GM21737 (cell line): ENCODE measurements around the gene PACSIN1.

Source experiments
- ATAC-seq: cut with Tn5 transposase; IDR thresholded peaks from one replicate; pipeline ENCODE4 v1.9.1; 2021; ENCODE audit warnings: mild to moderate bottlenecking, moderate library complexity; ENCODE audit not compliant: unreplicated experiment

PACSIN1 gene

GRCh38 chr6:34543421-34543820 lies 77.5 kb downstream of the PACSIN1 start:
- no peak for ATAC-seq

DNA sequence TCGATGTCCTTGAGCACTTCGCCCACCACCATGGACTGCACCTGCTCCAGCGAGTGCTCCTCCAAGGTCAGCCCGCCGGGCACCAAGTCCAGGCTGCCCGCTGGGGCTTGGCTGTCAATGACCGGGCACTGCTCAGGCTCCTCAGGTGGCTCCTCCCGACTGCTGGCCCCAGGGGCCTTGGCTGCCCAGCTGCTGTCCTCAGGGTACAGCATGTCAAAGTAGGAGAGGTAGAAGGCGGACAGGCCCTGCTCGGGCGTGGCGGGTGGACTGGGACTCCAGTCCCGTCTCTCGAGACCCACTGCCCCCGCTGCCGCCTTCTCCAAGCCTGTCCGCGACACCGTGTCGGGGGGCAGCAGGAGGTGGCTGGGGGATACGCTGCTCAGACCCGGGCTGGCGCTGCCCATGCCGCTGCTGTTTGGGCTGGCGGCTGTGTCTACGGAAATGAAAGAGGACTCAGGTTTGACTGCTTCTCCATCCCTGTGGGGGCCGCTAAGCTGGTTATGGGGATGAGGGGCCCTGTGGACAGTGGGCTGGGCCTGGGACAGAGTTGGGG lies 78.3 kb downstream of the PACSIN1 start:
- no peak for ATAC-seq

DNA sequence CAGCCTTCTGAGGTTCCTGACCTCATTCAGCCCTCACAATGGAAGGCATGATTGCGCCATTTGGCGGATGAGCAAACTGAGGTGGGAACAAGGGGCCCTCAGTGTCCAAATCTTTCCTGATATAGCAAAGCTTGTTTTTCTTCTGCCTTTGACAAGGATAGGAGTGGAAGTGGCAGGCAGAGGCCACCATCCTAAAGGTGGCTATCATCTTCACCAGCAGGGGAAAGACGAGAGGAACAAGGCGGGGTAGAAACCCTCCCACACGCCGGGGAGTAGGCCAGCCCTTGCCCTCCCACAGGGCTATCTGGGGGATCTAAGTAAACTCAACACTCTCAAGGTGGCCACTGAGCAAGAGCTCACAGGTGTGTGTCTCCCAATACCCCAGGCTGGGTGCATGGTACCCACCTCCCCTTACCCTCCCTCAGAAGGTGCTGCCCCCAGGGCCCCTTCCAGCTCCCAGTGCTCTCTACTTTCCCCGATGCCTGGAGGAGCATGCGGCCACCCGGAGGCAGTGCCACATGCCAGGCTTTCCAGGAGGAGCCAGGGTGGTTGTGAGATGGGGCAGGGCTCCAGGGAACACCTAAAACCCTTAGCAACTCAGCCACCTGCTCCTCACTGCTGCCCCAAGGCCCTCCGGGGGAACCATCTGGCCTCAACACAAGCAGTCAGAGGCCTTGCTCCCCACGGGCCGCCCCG lies 79.0 kb downstream of the PACSIN1 start:
- ATAC-seq = no peak

DNA sequence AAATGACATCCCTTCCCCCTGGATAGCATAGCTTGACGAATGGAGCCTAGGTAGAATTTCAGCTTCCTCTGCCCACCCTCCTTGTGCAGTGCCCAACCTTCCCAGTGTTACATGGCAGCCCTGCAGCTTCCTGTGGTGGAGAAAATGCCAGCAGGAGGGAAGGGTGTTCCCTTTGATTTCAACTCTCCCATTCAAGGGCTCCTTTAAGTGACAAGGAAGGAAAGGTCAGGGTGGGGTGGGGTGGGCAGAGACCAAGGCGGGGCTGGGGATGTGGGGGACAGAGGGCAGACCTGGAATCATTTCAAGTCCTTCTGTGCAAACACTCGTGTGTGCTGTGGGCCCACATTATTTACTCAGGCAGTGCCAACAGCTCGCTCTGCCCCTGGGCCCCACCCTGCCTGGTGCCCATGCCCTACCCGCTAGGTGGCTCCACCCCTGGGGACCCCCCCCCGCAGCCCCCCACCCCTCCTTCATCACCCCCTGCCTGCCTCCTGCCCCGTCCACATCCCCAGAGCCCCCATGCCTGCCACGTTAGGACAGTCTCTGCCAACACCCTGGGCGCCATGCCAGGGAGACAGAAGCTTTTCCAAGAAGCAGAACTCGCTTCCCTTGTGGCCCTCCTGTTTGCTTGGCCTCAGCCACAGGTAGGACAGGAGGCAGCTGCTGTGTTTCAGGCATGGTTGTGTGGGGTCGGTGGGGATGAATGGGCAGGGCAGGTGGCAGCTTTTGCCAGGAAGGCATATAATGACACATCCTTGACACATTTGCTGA lies 80.9 kb downstream of the PACSIN1 start:
- no peak for ATAC-seq

GRCh38 chr6:34547701-34548644 lies 82.1 kb downstream of the PACSIN1 start:
- no peak for ATAC-seq

GRCh38 chr6:34549026-34549803 lies 83.3 kb downstream of the PACSIN1 start:
- ATAC-seq = no peak

GRCh38 chr6:34549804-34550202 lies 83.9 kb downstream of the PACSIN1 start:
- no peak for ATAC-seq

- no peak for ATAC-seq
Measured at GRCh38 chr6:34551720-34552119, 85.8 kb downstream of the PACSIN1 start.

DNA sequence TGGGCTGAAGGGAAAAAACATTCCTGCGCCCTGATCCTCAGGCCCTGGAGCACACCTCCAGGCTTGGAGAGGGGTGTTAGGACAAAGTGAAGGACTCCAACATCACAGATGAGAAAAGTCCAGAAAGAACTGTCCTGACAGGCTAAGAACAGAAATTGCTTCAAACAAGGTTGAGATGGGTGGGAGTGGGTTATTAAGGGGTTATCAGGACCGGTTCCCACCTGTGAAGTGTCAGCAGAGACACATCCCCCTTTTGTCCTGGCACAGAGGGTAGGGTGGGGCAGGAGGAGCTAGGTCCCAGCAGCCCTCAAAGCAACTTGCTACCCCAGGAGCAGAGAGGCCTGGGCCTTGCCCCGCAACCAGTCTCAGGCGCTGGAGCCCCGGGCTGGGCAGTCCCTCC lies 86.7 kb downstream of the PACSIN1 start:
- no peak for ATAC-seq

DNA sequence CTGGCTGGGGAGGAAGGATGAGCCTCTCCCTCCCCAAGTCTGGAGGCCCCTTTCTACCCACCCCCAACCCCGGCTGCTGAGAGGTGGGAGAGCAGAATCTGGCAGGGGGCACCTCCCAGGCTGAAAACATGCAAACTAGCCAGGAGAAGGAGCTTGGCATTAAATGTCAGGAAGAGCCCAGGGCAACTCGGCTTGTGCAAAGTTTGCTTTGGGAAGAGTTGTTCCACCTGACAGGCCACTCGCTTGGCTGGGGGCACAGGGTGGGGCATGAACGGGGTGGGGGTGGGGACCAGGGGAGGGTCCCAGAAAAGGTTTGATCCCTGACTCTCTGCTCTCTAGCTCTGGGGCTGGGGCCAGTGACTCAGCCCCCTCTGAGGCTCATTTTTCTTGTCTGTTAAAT lies 87.3 kb downstream of the PACSIN1 start:
- ATAC-seq = no peak

- ATAC-seq = no peak
Measured at GRCh38 chr6:34553750-34554149, 87.9 kb downstream of the PACSIN1 start.

- ATAC-seq = no peak
Measured at GRCh38 chr6:34554291-34555006, 88.6 kb downstream of the PACSIN1 start.

GRCh38 chr6:34555007-34555322 lies 89.1 kb downstream of the PACSIN1 start:
- ATAC-seq = no peak

DNA sequence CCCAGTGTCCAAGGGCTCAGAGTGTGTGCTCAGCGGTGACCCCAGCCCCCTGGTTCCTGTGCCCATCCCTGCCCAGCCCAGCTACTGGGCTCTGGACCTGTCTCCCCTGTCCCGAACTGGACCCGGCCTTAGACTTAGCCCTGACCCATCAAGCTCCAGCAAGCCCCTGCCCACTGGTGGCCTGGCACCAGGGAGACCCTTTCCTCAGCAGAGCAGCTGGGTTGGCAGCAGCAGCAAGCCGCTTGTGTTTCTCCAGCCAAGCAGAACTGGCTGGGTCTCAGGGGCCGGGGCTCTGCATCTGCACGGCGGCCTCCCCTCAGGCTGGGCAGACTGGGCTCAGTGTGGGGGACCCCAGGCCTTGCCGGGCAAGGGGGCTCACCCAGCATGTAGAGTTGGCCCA lies 89.5 kb downstream of the PACSIN1 start:
- no peak for ATAC-seq

DNA sequence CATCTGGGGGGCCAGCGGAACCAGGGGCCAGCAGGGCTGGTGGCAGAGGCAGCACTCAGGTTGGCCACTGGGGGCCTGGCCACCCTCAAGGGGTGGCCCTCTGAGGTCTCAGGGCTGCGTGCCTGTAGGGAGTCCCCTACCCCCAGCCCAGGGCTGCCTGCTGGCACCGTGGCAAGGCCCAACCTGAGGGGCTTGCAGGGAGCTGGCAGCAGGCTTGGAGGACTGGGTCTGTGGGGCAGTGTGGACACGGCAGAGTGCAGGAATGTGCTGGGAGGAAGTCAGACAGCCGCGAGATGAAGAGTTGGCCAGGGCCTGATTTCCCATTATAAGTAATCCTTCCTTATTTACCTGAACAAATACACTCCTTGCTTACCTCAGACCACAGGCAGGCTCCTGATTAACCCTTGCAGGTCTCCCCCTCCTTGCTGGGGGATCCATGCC lies 90.2 kb downstream of the PACSIN1 start, which contains the start of gene SPDEF:
SPDEF (minus strand) TSS at position 299 of the 441 bp plus-strand sequence. CDS start 11,874 bp downstream, outside the sequence.
- no peak for ATAC-seq

DNA sequence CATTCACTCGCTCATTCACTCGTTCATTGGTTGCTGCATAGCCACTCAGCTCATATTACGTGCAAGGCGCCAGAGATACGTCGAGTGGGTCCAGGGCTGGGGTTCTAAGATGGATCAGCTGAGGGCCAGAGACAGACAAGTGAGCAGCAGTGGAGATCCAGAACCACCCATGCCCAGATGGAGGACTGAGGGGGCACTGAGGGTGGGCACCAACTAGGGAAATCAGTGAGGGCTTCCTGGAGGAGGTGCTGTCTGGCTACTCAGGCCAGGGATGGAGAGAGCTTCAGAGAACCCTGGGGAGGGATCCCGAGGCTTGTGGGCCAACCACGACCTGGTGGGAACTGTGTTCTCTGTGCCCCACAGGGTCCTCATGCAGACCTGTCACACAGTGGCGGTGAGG lies 90.6 kb downstream of the PACSIN1 start:
- ATAC-seq = no peak

- no peak for ATAC-seq
Measured at GRCh38 chr6:34557228-34557627, 91.4 kb downstream of the PACSIN1 start.

GRCh38 chr6:34558172-34558714 lies 92.4 kb downstream of the PACSIN1 start:
- ATAC-seq = no peak

GRCh38 chr6:34559651-34560365 lies 93.9 kb downstream of the PACSIN1 start:
- no peak for ATAC-seq
